Caki2 (cell line): Measurements from ENCODE around the gene CCDC169. TPM values are rescaled to one million over a fixed set of nuclear protein-coding genes. Genes with fewer than 3 reads are reported as not detected.
"Not testable (repeated sequence)": the region's sequence is repeated elsewhere in the genome, so short reads cannot be mapped to it uniquely, and the experiment has no call there.

Source experiments
- DNase-seq: peaks from one replicate; pipeline ENCODE4 v3.0.0-alpha.2; 2015; ENCODE audit warnings: low read depth
- in situ Hi-C: cut with HindIII; loops from 2 replicates; pipeline ENCODE4 v1.10.0; 2016; ENCODE audit warnings: low sequenced_read_pairs, low pct_unique_long_range_greater_than_20kb, mixed read lengths
- total RNA-seq: library from RNA; depleted of rRNA; stranded (reverse); fragments of >200 nt; shearing (Covaris generic); gene quantifications from 2 replicates; pipeline ENCODE4 v1.2.3, GENCODE V29; 2014; ENCODE audit warnings: low replicate concordance

The CCDC169 gene
- total RNA-seq, 1 experiment from 2014 or later, result not detected

DNA sequence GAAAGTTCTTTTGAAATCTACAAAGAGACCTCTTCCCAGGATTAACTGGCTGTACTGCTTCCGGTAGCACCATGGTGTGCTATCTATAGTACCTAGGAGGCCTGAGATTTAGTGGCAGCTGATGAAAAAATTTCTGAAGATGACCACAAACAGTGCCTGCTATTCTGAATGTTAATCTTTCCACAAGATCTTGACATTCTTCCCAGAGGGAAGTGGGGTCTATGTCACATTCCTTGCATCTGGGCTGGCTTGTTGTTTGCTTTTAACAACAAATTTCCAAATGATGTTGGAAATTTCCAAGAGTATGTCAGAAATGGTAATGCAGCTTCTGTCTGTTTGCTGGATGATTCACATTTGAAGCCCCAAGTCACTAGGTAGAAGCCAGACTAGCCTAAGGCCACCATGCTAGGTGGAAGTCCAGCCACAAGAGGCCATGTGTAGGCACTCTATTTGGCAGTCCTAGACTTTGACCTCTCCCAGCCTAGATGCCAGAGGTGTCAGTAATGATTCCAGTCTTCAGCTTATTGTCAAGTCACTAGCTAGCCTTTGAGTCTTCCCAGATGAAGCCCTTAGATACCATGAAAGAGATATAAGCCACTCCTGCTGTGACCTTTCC is 26.4 kb upstream of the CCDC169 start:
- in situ Hi-C loops, result no loop called here
- DNase-seq, result no peak

- in situ Hi-C loops, result no loop called here
- DNase-seq, result no peak
Observed at GRCh38 chr13:36323408-36323807, 25.8 kb upstream of the CCDC169 start.

DNA sequence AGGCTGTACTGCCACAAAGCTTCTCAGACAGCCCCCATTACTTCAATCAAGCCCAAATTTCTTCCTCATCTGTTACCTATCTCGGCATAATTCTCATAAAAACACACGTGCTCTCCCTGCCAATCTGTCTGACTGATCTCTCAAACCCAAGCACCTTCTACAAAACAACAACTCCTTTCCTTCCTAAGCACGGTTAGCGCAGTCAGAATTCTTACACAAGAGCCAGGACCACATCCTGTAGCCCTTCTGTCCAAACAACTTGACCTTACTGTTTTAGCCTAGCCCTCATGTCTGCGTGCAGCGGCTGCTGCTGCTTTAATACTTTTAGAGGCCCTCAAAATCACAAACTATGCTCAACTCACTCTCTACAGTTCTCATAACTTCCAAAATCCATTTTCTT is 22.2 kb upstream of the CCDC169 start:
- in situ Hi-C loops, DNase-seq: not testable (repeated sequence)

GRCh38 chr13:36313047-36313969 is 15.7 kb upstream of the CCDC169 start:
- no peak for DNase-seq
- in situ Hi-C loops, result no loop called here

DNA sequence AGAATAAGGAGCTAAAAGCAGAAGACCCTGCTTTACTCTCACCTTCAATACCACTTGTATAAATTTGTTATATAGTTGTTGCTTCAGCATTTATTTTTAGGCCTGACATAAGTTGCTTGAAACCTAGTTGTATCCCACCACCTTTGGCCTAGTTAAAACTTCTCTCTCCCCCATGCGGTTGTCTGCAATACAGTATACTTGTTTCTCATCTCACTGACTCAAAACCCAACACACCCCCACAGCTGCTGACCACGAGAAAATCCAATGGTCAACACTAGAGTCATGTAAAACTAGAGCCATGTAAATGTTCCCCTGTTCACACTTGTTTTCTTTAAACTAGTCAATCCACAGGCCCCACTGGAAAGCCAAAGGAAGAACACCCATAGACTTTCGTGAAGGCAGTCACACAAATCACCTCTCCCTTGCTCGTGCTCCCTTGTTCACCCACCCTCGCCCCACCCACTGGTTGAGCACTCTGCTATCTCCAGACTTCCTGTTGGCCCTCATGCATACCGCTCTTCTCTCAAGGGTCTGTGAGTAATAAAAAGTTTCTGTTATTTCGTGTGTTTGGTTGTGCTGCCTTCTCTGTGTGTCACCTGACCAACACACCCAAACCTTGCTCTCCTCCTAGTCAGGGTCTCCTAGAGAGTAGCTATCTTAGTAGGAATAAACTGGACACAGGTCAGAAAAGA is 12.9 kb upstream of the CCDC169 start:
- DNase-seq, result no peak
- in situ Hi-C loops, result no loop called here

GRCh38 chr13:36302289-36302688 is 4.7 kb upstream of the CCDC169 start:
- DNase-seq, result no peak
- in situ Hi-C loops, result no loop called here

- DNase-seq, in situ Hi-C loops: not testable (repeated sequence)
Observed at GRCh38 chr13:36299469-36299868, 1.9 kb upstream of the CCDC169 start.

DNA sequence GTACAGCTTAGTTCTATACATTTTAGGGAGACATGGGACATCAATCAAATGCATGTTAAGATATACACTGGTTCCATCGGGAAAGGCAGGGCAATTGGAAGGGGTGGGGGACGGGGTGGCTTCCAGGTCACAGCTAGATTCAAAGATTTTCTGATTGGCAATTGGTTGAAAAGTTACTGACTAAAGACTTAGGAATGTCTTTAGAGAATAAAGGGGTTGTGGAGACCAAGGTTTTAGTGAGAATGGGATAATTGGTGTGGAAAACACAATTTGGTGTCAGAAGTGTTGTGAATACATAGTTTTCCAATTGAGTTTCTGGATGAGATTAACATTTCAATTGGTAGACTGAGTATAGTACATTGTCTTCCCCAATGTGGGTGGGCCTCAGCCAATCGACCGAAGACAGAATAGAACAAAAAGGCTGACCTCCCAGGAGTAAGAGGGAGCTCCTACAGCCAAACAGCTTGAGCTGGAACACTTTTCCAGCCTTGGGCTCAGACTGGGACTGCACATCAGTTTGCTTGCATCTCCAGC is 988 bp upstream of the CCDC169 start:
- in situ Hi-C loops, result no loop called here
- DNase-seq, result no peak

DNA sequence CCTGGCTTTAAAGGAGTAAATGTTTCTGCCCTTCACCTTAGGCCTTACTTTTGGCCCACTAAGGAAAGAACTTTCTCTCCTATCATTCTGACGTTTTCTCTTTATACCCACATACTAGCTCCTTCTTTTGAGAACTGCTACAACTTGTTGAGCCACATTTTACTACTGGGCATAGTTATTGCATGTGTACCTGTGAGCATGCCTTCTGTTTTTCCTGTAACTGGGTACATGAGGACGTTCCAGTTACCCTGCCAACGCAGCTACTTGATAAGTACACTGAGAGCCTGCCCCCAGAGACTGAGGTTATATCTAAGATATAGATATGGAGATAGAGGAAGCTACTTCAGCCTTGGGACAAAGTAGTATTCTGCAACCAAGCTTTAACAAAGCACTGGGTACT is 3.5 kb downstream of the CCDC169 start:
- DNase-seq, result no peak
- in situ Hi-C loops, result no loop called here

- in situ Hi-C loops, result no loop called here
- no peak for DNase-seq
Observed at GRCh38 chr13:36293497-36293896, 4.1 kb downstream of the CCDC169 start.

- in situ Hi-C loops, result no loop called here
- no peak for DNase-seq
Observed at GRCh38 chr13:36288794-36289391, 8.7 kb downstream of the CCDC169 start.

DNA sequence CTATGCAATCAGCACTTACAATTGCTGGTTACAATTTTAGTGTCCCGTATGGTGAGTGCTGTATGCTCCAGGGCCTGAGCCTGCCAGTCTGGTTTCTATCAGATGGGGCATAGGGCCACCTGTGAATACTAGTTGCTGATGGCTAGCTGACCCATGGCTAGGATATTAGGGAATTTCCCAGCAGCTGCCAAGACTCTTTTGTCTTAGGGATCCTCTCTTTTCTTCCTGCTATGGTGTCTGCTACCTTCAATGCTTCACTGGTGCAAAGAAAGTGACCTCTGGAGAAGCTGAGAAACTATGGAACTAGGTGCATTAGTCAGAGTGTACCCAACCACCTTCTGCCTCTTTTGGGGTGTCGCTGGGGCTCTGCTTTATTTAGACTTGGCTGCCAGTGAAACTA is 11.6 kb downstream of the CCDC169 start:
- in situ Hi-C loops, result no loop called here
- DNase-seq, result no peak

GRCh38 chr13:36282821-36283432 is 14.7 kb downstream of the CCDC169 start:
- peak; percentile 10 for DNase-seq
- in situ Hi-C loops, result no loop called here

GRCh38 chr13:36275190-36276002 is 22.2 kb downstream of the CCDC169 start:
- peak; percentile 16 for DNase-seq

GRCh38 chr13:36273431-36273830 is 24.2 kb downstream of the CCDC169 start:
- in situ Hi-C loops, result no loop called here
- no peak for DNase-seq

More at GRCh38 chr13:36275190-36276002, 22.2 kb downstream of the CCDC169 start:
- in situ Hi-C loops, result no loop called here

- no peak for DNase-seq
- in situ Hi-C loops, result no loop called here
Observed at GRCh38 chr13:36261976-36262375, 35.6 kb downstream of the CCDC169 start.

GRCh38 chr13:36261011-36261410 is 36.6 kb downstream of the CCDC169 start:
- in situ Hi-C loops, result no loop called here
- DNase-seq, result no peak
